GM12873 (cell line): Measurements from ENCODE around the gene ABCG2.

Experiments
- TF ChIP-seq, protein P1 (sequence below): IDR thresholded peaks from 2 replicates; pipeline ENCODE4 v1.5.1; 2012; ENCODE audit warnings: low read depth, mild to moderate bottlenecking, moderate library complexity, low read length, control low read depth; ENCODE audit not compliant: insufficient read depth; ENCODE audit errors: missing control alignments

The ABCG2 gene

DNA sequence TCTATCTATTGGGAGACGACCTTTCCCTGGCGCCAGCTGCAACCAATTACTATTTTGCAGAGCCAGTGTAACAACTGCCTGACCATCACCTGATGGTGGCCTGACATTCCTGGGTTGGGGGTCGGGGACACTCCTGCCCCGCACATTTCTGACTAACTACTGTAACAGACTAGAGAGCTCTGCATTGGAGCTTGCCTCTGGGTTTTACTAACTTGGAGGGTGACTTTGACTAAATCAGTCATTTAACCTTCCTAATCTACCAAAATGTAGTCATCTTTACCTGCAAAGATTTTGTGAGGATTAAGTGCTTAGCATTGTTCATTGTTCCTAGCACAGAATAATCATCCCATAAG lies 37.5 kb upstream of the ABCG2 start:
- TF ChIP-seq, protein P1, sequence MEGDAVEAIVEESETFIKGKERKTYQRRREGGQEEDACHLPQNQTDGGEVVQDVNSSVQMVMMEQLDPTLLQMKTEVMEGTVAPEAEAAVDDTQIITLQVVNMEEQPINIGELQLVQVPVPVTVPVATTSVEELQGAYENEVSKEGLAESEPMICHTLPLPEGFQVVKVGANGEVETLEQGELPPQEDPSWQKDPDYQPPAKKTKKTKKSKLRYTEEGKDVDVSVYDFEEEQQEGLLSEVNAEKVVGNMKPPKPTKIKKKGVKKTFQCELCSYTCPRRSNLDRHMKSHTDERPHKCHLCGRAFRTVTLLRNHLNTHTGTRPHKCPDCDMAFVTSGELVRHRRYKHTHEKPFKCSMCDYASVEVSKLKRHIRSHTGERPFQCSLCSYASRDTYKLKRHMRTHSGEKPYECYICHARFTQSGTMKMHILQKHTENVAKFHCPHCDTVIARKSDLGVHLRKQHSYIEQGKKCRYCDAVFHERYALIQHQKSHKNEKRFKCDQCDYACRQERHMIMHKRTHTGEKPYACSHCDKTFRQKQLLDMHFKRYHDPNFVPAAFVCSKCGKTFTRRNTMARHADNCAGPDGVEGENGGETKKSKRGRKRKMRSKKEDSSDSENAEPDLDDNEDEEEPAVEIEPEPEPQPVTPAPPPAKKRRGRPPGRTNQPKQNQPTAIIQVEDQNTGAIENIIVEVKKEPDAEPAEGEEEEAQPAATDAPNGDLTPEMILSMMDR, result no peak

DNA sequence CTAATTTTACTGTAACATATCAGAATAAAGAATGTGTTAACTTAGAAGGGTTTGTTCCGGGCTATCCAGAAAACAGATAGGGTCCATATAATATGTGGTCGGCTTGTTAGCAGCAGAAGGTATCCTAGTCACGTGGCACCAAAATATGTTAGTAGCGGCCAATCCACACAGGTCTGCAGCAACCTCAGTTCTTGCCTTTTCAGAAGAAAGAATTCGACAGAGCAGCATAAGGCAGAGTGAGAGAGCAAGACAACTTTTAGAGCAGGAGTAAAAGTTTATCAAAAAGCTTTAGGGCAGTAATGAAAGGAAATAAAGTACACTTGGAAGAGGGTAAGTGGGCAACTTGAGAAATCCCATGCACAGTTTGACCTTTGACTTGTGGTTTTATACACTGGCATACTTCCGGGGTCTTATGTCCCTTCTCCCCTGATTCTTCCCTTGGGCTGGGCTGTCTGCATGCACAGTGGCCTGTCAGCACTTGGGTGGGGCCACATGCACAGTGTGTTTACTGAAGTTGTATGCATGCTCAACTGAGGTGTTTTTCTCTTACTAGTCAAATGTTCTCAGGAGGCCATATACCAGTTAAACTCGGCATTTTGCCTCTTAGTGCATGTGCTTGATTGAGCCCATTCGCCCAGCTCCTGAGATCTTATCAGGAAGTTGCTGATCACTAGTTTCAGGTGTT lies 37.0 kb upstream of the ABCG2 start:
- TF ChIP-seq, protein P1, result no peak

GRCh38 chr4:88191404-88191803 lies 33.0 kb upstream of the ABCG2 start:
- TF ChIP-seq, protein P1, result no peak

DNA sequence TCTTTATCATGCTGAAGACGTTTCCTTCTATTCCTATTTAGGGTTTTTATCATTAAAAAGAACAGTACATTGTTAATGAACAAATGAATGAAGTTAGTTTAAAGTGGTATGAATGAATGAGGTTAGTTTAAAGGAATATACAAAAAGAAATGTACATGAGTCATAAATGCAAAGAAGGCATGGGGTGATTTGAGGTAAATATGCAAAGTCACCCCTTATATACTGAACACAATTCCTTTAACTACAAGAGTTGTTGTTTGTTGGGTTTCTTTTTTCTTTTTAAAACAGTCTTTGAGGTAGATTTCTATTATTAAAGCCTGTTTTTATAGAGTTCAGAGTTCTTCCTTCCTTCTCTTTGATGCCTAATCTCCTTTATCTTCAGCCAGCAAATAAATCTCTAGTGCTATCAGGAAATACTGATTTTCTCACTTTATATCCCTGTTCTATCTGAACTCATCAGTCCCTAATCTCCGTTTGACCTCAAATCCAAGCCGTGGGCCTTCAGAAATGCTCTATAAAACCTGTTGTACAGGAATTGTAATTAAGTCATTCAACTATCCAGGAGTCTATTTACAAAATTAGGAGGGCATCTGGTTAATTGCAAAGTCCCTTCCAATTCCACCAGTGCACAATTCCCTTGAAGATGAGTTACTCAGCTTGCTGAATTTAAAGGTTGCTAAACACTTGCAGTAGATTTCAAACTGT lies 31.6 kb upstream of the ABCG2 start:
- TF ChIP-seq, protein P1, result no peak

DNA sequence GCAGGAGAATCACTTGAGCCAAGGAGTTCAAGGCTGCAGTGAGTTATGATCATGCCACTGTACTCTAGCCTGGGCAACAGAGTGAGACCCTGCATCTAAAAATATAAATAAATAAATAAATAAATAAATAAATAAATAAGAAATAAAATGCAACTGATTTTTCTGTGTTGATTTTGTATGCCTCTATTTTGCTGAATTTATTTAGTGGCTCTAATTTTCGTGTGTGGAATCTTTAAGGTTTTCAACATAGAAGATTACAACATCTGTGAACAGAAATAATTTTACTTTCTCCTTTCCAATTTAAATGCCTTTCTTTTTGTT lies 30.9 kb upstream of the ABCG2 start:
- TF ChIP-seq, protein P1, result no peak

DNA sequence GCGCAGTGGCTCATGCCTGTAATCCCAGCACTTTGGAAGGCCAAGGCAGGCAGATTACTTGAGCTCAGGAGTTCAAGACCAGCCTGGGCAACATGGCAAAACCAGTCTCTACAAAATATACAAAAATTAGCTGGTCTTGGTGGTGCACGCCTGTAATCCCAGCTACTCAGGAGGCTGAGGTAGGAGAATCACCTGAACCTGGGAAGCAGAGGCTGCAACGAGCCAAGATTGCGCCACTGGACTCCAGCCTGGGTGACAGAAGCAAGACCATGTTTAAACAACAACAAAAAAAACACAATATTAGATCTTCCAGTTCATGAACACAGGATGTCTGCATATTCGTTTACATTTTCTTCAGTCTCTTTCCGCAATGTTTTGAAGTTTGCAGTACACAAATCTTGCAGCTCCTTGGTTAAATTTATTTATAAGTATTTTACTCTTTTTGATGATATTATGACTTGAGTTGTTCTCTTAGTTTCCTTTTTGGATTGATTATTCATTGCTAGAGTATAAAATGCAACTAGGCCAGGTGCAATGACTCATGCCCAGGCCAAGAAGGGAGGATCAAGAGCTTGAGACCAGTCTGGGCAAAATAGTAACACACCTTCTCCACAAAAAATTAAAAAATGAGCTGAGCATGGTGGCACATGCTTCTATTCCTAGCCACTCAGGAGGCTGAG lies 30.4 kb upstream of the ABCG2 start:
- TF ChIP-seq, protein P1, result no peak

- TF ChIP-seq, protein P1, result no peak
These were observed 29.3 kb upstream of the ABCG2 start for GRCh38 chr4:88187766-88188165.
